ENCODE data around the gene NECAB2. TPM values are rescaled to one million over a fixed set of nuclear protein-coding genes. Genes with fewer than 3 reads are reported as not detected.

Gene NECAB2
- total and polyA plus RNA-seq, 2 experiments from 2014 or later: 1.6 to 5.1 TPM

DNA sequence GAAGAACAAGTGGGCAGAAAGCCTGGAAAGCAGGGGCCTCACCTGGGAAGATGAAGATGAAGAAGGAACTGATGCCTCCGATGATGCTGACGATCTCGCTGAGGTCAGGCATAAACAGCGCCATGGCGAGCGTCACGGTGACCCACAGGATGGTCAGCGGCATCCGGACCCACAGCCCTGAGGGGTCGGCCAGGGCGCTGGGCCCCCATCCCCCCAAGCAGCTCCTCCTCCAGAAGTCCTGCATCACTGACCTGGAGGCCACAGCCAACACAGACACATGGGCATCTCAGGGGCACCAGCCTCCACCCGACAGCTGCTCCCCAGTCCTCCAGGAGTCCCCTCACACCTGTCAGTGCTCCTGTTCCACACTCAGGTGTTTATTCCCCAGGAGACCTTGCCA, 48.4 kb downstream of the NECAB2 start:
- TF ChIP-seq POLR2AphosphoS5 (IDR thresholded peaks at IDR 0.05; ENCODE audit: low read depth) (no peak), EZH2phosphoT487 (IDR thresholded peaks at IDR 0.05; ENCODE audit: unreplicated experiment) (no peak), NANOG (IDR thresholded peaks at IDR 0.05; ENCODE audit: borderline replicate concordance) (no peak), STAT1 (IDR thresholded peaks at IDR 0.05; ENCODE audit: unreplicated experiment) (no peak), CREB1 (CRISPR knock-in tag; IDR thresholded peaks at IDR 0.05; ENCODE audit: low read depth) (no peak), ZNF331 (CRISPR knock-in tag; IDR thresholded peaks at IDR 0.05; ENCODE audit: low read depth) (no peak), ZNF114 (CRISPR knock-in tag; IDR thresholded peaks at IDR 0.05) (no peak), EZH2 (IDR thresholded peaks at IDR 0.05; ENCODE audit: low read depth, unreplicated experiment) (no peak), JUNB (IDR thresholded peaks at IDR 0.05; ENCODE audit: unreplicated experiment) (no peak)
- TF ChIP-seq, protein P1, sequence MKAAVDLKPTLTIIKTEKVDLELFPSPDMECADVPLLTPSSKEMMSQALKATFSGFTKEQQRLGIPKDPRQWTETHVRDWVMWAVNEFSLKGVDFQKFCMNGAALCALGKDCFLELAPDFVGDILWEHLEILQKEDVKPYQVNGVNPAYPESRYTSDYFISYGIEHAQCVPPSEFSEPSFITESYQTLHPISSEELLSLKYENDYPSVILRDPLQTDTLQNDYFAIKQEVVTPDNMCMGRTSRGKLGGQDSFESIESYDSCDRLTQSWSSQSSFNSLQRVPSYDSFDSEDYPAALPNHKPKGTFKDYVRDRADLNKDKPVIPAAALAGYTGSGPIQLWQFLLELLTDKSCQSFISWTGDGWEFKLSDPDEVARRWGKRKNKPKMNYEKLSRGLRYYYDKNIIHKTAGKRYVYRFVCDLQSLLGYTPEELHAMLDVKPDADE (IDR thresholded peaks at IDR 0.05): no peak
- TF ChIP-seq, protein P2, sequence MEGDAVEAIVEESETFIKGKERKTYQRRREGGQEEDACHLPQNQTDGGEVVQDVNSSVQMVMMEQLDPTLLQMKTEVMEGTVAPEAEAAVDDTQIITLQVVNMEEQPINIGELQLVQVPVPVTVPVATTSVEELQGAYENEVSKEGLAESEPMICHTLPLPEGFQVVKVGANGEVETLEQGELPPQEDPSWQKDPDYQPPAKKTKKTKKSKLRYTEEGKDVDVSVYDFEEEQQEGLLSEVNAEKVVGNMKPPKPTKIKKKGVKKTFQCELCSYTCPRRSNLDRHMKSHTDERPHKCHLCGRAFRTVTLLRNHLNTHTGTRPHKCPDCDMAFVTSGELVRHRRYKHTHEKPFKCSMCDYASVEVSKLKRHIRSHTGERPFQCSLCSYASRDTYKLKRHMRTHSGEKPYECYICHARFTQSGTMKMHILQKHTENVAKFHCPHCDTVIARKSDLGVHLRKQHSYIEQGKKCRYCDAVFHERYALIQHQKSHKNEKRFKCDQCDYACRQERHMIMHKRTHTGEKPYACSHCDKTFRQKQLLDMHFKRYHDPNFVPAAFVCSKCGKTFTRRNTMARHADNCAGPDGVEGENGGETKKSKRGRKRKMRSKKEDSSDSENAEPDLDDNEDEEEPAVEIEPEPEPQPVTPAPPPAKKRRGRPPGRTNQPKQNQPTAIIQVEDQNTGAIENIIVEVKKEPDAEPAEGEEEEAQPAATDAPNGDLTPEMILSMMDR (conservative IDR thresholded peaks at IDR 0.05; ENCODE audit: low read depth in 2 of 2): no peak
- TF ChIP-seq, protein P3, sequence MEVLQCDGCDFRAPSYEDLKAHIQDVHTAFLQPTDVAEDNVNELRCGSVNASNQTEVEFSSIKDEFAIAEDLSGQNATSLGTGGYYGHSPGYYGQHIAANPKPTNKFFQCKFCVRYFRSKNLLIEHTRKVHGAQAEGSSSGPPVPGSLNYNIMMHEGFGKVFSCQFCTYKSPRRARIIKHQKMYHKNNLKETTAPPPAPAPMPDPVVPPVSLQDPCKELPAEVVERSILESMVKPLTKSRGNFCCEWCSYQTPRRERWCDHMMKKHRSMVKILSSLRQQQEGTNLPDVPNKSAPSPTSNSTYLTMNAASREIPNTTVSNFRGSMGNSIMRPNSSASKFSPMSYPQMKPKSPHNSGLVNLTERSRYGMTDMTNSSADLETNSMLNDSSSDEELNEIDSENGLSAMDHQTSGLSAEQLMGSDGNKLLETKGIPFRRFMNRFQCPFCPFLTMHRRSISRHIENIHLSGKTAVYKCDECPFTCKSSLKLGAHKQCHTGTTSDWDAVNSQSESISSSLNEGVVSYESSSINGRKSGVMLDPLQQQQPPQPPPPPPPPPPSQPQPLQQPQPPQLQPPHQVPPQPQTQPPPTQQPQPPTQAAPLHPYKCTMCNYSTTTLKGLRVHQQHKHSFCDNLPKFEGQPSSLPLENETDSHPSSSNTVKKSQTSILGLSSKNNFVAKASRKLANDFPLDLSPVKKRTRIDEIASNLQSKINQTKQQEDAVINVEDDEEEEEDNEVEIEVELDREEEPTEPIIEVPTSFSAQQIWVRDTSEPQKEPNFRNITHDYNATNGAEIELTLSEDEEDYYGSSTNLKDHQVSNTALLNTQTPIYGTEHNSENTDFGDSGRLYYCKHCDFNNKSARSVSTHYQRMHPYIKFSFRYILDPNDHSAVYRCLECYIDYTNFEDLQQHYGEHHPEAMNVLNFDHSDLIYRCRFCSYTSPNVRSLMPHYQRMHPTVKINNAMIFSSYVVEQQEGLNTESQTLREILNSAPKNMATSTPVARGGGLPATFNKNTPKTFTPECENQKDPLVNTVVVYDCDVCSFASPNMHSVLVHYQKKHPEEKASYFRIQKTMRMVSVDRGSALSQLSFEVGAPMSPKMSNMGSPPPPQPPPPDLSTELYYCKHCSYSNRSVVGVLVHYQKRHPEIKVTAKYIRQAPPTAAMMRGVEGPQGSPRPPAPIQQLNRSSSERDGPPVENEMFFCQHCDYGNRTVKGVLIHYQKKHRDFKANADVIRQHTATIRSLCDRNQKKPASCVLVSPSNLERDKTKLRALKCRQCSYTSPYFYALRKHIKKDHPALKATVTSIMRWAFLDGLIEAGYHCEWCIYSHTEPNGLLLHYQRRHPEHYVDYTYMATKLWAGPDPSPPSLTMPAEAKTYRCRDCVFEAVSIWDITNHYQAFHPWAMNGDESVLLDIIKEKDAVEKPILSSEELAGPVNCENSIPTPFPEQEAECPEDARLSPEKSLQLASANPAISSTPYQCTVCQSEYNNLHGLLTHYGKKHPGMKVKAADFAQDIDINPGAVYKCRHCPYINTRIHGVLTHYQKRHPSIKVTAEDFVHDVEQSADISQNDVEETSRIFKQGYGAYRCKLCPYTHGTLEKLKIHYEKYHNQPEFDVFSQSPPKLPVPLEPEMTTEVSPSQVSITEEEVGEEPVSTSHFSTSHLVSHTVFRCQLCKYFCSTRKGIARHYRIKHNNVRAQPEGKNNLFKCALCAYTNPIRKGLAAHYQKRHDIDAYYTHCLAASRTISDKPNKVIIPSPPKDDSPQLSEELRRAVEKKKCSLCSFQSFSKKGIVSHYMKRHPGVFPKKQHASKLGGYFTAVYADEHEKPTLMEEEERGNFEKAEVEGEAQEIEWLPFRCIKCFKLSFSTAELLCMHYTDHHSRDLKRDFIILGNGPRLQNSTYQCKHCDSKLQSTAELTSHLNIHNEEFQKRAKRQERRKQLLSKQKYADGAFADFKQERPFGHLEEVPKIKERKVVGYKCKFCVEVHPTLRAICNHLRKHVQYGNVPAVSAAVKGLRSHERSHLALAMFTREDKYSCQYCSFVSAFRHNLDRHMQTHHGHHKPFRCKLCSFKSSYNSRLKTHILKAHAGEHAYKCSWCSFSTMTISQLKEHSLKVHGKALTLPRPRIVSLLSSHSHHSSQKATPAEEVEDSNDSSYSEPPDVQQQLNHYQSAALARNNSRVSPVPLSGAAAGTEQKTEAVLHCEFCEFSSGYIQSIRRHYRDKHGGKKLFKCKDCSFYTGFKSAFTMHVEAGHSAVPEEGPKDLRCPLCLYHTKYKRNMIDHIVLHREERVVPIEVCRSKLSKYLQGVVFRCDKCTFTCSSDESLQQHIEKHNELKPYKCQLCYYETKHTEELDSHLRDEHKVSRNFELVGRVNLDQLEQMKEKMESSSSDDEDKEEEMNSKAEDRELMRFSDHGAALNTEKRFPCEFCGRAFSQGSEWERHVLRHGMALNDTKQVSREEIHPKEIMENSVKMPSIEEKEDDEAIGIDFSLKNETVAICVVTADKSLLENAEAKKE (CRISPR knock-in tag; IDR thresholded peaks at IDR 0.05): no peak
- TF ChIP-seq, protein P4, sequence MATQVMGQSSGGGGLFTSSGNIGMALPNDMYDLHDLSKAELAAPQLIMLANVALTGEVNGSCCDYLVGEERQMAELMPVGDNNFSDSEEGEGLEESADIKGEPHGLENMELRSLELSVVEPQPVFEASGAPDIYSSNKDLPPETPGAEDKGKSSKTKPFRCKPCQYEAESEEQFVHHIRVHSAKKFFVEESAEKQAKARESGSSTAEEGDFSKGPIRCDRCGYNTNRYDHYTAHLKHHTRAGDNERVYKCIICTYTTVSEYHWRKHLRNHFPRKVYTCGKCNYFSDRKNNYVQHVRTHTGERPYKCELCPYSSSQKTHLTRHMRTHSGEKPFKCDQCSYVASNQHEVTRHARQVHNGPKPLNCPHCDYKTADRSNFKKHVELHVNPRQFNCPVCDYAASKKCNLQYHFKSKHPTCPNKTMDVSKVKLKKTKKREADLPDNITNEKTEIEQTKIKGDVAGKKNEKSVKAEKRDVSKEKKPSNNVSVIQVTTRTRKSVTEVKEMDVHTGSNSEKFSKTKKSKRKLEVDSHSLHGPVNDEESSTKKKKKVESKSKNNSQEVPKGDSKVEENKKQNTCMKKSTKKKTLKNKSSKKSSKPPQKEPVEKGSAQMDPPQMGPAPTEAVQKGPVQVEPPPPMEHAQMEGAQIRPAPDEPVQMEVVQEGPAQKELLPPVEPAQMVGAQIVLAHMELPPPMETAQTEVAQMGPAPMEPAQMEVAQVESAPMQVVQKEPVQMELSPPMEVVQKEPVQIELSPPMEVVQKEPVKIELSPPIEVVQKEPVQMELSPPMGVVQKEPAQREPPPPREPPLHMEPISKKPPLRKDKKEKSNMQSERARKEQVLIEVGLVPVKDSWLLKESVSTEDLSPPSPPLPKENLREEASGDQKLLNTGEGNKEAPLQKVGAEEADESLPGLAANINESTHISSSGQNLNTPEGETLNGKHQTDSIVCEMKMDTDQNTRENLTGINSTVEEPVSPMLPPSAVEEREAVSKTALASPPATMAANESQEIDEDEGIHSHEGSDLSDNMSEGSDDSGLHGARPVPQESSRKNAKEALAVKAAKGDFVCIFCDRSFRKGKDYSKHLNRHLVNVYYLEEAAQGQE (IDR thresholded peaks at IDR 0.05; ENCODE audit: unreplicated experiment): no peak
- Histone ChIP-seq H3K27ac (ENCODE audit: low read depth) (no peak overlapping the region), H3K4me2 (no peak overlapping the region), H3K36me3 (ENCODE audit: insufficient read depth) (no peaks in the 10 kb centered on the region), H3K9me2 (ENCODE audit: insufficient read depth) (no peaks in the 10 kb centered on the region), H4K20me1 (replicated peaks; ENCODE audit: insufficient read depth) (no peaks in the 10 kb centered on the region), H3K27me3 (ENCODE audit: insufficient read depth) (no peaks in the 10 kb centered on the region), H3K4me1 (ENCODE audit: insufficient read depth) (no peaks in the 10 kb centered on the region; the same call in 1 of the 2 replicates), H2AFZ (no peak overlapping the region), H3K4me3 (no peak overlapping the region), H3K79me2 (replicated peaks; ENCODE audit: insufficient read depth) (no peaks in the 10 kb centered on the region), H3F3A (replicated peaks; ENCODE audit: low read depth) (no peaks in the 10 kb centered on the region)
- H3K27ac Mint-ChIP-seq: no peak overlapping the region
- H3K27me3 Mint-ChIP-seq (ENCODE audit: insufficient read depth, low read depth, poor library complexity): peaks cover 6% of the 10 kb centered on the region
- H3K4me1 Mint-ChIP-seq: peaks cover 7% of the 10 kb centered on the region
- peaks cover 5% of the 10 kb centered on the region for H3K36me3 Mint-ChIP-seq (ENCODE audit: low read depth)
- DNase-seq (ENCODE audit: low spot score) (no peak), ATAC-seq (no peak)
- no peak overlapping the region for H3K4me3 Mint-ChIP-seq
- peaks cover 19% of the 10 kb centered on the region for H3K9me3 Mint-ChIP-seq

Data from GM23338 (cell line).